Neural progenitor cell (in vitro differentiated cells): Measurements from ENCODE around the gene OR2T35.

Experiments used
- EZH2 ChIP-seq: fragments of 200-600 bp; sonication (generic); IDR thresholded peaks from 2 replicates; pipeline ENCODE4 v1.6.1; 2017; ENCODE audit warnings: antibody characterized with exemption, mild to moderate bottlenecking, moderate library complexity
- TF ChIP-seq, protein P1 (sequence below): fragments of 200-600 bp; sonication (generic); IDR thresholded peaks from 2 replicates; pipeline ENCODE4 v1.5.1; 2017; ENCODE audit warnings: antibody characterized with exemption, mild to moderate bottlenecking

DNA sequence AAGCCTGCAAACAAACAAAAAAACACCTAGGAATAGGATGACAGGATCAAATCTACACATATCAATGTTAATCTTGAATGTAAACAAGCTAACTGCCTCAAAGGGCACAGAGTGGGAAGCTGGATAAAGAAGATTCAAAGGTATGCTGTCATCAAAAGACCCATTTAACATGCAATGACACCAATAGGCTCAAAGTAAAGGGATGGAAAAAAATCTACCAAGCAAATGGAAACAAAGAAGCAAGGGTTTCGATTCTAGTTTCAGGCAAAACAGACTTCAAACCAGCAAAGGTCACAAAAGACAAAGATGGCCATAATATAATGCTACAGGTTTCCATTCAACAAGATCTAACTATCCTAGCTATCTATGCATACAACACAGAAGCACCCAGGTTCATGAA is 31.3 kb downstream of the OR2T35 start:
- TF ChIP-seq, protein P1, sequence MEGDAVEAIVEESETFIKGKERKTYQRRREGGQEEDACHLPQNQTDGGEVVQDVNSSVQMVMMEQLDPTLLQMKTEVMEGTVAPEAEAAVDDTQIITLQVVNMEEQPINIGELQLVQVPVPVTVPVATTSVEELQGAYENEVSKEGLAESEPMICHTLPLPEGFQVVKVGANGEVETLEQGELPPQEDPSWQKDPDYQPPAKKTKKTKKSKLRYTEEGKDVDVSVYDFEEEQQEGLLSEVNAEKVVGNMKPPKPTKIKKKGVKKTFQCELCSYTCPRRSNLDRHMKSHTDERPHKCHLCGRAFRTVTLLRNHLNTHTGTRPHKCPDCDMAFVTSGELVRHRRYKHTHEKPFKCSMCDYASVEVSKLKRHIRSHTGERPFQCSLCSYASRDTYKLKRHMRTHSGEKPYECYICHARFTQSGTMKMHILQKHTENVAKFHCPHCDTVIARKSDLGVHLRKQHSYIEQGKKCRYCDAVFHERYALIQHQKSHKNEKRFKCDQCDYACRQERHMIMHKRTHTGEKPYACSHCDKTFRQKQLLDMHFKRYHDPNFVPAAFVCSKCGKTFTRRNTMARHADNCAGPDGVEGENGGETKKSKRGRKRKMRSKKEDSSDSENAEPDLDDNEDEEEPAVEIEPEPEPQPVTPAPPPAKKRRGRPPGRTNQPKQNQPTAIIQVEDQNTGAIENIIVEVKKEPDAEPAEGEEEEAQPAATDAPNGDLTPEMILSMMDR: no peak
- TF ChIP-seq EZH2: no peak
